Fibroblast of villous mesenchyme (primary cell): ENCODE results near the gene CCL4. TPM values are rescaled to one million over a fixed set of nuclear protein-coding genes. Genes with fewer than 3 reads are reported as not detected.
A peak's percentile ranks its signal among the peaks of the same experiment; 100 is the strongest.
"Not testable (repeated sequence)": the region's sequence is repeated elsewhere in the genome, so short reads cannot be mapped to it uniquely, and the experiment has no call there.

Source experiments
- DNase-seq: peaks from one replicate; pipeline ENCODE4 v3.0.0-alpha.2; 2010; ENCODE audit warnings: low read depth
- H3K4me3 ChIP-seq: 2 replicates; pipeline ENCODE4 v1.5.1; 2011; ENCODE audit warnings: low read depth, mild to moderate bottlenecking, low read length
- total RNA-seq: library from RNA; depleted of rRNA; stranded (reverse); fragments of >200 nt; gene quantifications from 2 replicates; pipeline ENCODE4 v1.2.3, GENCODE V29; 2012
- TF ChIP-seq, protein P1 (sequence below): IDR thresholded peaks from 2 replicates; pipeline ENCODE4 v1.5.1; 2012; ENCODE audit warnings: low read depth, mild to moderate bottlenecking, low read length; ENCODE audit not compliant: insufficient read depth

Gene CCL4
- total RNA-seq, 1 donor, result not detected

DNA sequence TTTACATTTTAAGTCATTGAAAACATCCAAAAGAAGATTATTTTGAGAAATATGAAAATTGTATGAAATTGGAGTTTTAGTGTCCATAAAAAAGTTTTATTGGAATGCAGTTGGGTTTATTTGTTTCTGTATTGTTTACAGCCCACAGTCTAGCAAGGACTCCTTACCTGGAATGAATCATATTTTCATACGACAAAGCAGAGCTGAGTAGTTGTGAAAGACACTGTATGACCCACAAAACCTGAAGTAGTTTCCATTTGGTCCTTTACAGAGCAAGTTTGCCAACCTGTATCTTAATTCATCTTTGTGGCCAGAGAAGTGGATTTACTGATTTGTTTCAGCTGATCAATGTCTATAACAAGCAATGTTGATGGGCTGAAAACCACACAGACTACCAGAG, 29.3 kb upstream of the CCL4 start:
- no peak overlapping the region for H3K4me3 ChIP-seq
- DNase-seq, result no peak
- TF ChIP-seq, protein P1, sequence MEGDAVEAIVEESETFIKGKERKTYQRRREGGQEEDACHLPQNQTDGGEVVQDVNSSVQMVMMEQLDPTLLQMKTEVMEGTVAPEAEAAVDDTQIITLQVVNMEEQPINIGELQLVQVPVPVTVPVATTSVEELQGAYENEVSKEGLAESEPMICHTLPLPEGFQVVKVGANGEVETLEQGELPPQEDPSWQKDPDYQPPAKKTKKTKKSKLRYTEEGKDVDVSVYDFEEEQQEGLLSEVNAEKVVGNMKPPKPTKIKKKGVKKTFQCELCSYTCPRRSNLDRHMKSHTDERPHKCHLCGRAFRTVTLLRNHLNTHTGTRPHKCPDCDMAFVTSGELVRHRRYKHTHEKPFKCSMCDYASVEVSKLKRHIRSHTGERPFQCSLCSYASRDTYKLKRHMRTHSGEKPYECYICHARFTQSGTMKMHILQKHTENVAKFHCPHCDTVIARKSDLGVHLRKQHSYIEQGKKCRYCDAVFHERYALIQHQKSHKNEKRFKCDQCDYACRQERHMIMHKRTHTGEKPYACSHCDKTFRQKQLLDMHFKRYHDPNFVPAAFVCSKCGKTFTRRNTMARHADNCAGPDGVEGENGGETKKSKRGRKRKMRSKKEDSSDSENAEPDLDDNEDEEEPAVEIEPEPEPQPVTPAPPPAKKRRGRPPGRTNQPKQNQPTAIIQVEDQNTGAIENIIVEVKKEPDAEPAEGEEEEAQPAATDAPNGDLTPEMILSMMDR, result no peak

DNA sequence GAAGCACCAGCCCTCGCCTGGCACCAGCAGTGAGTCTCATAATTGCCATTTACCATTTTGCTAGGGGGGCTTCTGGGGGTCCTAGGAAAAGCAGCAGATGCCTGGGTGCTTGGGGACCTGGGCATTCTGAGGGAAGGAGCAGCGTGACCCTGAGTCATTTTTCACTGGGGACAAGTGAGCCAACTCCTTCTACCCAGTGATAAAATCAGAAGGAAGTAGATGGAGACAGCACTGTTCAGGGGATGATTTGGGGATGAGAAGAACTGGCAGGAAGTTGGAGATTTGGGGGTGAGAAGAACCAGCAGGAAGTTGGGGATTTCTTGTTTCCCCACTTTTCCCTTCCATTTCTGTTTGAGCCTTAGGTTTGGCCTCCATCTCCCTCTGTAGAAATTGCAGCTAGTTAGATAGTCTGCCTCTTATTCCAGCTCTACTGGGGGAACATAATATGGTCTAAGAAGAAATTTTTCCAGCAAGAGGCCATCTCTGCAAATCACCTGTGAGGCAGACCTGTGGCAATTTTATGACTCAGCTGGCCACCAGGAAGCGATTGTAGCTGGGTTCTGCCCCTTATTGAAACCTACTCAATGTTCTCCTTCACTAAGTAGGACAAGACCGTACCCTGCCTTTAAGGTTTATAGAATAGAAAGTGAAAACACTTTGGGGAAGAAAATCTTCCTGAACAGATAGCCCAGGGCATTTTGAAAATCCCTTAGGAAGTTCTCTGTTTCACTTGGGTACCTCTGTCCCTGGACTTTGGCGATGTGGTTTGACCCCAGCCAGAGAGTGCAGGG, 21.8 kb upstream of the CCL4 start:
- DNase-seq, H3K4me3 ChIP-seq: not testable (repeated sequence)

DNA sequence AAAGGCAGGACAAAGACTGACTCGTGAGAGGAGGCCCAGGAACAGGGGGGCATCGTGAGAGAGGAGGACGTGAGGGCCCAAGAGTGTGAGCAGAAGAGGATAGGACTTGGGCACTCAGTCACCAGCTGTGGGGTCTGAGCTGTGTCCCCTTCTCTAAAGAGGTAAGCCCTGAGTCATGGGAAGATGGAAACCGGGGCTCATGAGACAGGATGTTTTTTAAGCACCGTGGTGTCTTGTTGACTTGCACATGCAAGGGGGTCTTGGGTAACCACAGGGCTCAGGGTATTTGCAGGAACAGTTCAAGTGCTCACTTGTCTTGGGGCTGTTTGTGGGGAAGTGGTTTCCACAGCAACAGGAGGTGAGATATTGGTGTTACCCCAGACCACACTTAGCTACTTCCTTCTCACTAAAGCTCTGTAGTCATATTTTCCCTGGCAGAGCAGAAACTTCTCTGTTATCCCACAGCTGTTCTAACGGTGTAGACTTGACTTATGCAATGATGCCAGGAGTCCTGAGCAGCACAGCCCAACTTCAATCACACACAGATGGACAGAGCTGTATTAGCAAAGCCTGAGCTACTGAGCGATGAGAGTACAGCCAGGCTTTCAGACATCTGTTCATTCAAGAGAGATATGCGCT, 21.0 kb upstream of the CCL4 start:
- H3K4me3 ChIP-seq, DNase-seq: not testable (repeated sequence)

DNA sequence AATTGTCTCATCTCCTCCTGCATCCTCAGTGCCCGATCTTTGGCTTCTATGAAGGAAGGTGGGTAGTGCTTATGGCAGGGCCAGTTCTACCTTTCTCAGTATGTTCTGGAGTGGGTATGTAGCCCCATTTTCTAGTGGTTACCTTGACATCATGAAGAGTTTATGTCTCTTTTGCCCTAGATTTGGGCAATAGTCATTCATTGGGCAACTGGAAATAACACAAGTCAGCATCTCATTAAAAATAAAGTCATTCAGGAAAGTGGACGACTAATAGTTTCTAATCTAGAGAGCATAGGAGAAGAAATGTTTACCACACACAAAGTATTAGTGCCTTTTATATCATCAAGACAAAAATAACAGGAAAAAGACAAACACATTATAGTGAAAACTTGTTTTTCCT, 19.9 kb upstream of the CCL4 start:
- not testable (repeated sequence) for DNase-seq, H3K4me3 ChIP-seq

DNA sequence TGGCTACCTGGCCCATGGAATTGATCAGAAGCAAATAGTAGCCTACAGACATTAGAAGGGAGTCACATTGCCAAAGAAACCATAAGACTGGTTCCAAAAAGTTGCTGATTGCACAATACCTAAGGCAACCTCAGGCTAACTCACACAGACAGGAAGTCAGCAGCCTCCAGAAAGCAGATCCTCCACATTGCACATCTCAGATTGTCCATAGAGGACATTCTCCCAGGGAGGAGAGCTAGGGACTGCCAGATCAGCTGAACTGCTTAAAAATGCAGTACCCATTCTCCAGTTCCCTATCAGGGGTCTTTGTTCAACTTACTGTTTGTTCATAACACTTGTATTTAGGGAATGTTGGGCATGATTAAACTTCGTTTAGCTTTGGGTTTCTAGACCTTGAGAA, 17.9 kb upstream of the CCL4 start:
- no peak overlapping the region for H3K4me3 ChIP-seq
- peak; percentile 19 for DNase-seq
- TF ChIP-seq, protein P1, result no peak

DNA sequence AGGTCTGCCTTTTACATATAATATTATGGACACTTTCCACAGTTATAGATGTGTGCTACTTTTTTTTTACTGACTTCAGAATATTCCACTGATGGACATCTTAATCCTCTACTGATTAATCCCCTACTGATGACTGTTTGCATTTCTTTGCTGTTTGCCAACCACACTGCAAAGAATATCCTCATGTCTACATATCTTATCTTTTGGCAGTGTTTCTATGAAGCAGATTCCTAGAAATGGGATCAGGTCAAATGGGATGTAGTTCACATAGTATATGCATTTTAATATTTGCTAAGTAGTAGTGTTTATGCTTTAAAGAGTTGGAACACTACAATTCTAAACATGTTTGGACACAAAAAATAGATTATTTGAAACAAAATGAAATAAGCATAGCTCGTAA, 16.8 kb upstream of the CCL4 start:
- H3K4me3 ChIP-seq, result no peak overlapping the region
- TF ChIP-seq, protein P1, result no peak
- no peak for DNase-seq

DNA sequence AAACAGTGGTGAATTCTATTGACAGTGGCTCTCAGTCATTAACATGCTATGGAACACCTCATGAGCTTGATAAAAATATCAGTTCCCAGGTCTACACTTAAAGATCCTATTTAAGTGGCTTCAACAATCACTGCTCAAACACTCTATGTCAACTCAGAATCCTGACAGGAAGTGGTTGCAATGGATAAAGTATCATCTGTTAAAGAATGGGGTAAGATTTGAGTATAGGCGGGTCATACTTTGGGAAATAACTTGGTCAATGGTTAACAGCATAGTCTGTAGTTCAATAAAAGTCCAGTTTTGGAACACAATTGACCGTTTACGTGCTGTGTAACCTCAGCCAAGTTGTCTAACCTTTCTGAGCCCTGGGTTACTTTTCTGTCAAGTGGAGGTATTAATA, 16.2 kb upstream of the CCL4 start:
- not testable (repeated sequence) for DNase-seq, H3K4me3 ChIP-seq

DNA sequence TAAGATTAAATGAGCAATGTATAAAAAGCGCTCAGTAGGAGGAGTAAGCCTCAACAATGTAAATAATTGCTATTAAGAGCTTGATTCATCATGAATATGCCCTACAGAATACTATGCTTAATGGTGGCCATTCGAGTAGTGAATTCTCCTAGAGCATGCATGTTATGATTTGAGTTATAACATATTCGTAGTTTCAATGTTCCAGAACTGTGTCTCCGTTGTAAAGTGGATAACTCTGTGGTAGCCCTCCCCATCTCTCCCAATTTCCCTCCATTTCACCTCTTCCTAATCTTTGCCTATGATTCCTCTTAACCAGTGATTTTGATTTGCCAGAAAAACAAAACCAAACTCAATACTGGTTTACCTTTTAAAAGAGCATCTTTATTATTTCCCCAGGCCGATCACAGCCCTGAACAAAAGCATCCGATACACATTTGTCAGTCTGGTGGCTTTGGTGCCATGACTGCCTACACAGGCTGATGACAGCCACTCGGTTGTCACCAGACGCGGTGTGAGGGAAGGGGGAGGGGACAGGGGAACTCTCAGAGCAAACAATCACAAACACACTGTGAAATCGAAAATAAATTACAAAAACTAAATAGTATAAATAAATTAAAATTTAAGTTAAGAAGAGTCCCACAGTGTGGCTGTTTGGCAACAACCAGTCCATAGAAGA, 15.6 kb upstream of the CCL4 start:
- not testable (repeated sequence) for H3K4me3 ChIP-seq, DNase-seq

DNA sequence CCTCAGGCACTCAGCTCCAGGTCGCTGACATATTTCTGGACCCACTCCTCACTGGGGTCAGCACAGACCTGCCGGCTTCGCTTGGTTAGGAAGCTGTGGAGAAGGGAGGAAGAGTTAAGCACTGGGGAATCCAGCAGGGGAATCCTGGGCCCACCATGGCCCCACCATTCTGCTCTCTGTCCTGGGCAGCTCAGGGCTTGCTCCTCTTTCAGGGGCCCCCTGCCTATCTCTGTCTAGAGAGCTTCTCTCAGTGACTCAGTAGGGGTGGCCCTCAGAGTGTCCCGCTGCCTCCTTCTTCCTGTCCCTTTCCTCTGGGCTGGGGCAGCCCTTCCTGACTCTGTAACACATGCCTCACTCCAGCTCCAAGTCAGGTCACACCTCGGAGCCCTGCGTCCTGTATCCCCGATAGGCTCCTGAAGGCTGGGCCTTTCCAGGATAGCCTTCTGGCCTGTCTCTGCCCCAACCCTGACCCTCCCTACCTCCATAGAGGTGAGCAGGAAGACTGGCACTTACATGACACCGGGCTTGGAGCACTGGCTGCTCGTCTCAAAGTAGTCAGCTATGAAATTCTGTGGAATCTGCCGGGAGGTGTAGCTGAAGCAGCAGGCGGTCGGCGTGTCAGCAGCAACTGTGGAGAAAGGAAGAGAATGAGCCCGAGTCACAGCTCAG, 14.8 kb upstream of the CCL4 start:
- DNase-seq, result no peak
- H3K4me3 ChIP-seq, result no peak overlapping the region
- TF ChIP-seq, protein P1, result no peak
